Gastrocnemius medialis (tissue), 4 donors: ENCODE results near the gene FEZ2. TPM values are rescaled to one million over a fixed set of nuclear protein-coding genes. Genes with fewer than 3 reads are reported as not detected.
"Not testable (repeated sequence)": the region's sequence is repeated elsewhere in the genome, so short reads cannot be mapped to it uniquely, and the experiment has no call there.

Source experiments
- ATAC-seq, 2 donors: fragments of 150-250 bp; one replicate each; pipeline ENCODE4 v1.9.1; 2016
- DNase-seq, 2 donors: peaks; one replicate each; pipeline ENCODE4 v3.0.0-alpha.2; 2019
- H3K27ac ChIP-seq, 4 donors: fragments of 200-600 bp; sonication (generic); 1 replicate in 1 of 4; 2 replicates in 3 of 4; pipeline ENCODE4 v1.5.1; 2016 to 2018; ENCODE audit warnings: mild to moderate bottlenecking in 2 of 4, moderate library complexity in 1 of 4
- H3K27me3 ChIP-seq, 3 donors: fragments of 200-600 bp; sonication (generic) in 2 of 3; 1 replicate in 1 of 3; 2 replicates in 2 of 3; pipeline versions ENCODE4 v1.5.1 to v1.6.0; 2016 to 2019; ENCODE audit warnings: mild to moderate bottlenecking in 1 of 3, moderate library complexity in 1 of 3
- H3K36me3 ChIP-seq, 2 donors: fragments of 200-600 bp; sonication (generic) in 1 of 2; one replicate each; pipeline ENCODE4 v1.5.1; 2017 to 2018
- H3K4me1 ChIP-seq, 2 donors: fragments of 200-600 bp; sonication (generic) in 1 of 2; one replicate each; pipeline ENCODE4 v1.5.1; 2016 to 2017; ENCODE audit warnings: mild to moderate bottlenecking in 2 of 2
- H3K4me3 ChIP-seq, 4 donors: fragments of 200-600 bp; sonication (generic) in 3 of 4; 1 replicate in 1 of 4; 2 replicates in 3 of 4; pipeline ENCODE4 v1.5.1; 2016 to 2019; ENCODE audit warnings: mild to moderate bottlenecking in 2 of 4
- H3K9me3 ChIP-seq, 3 donors: fragments of 200-600 bp; sonication (generic) in 2 of 3; 1 replicate in 1 of 3; 2 replicates in 2 of 3; pipeline ENCODE4 v1.5.1; 2016 to 2019
- CTCF ChIP-seq, 5 experiments: fragments of 450-650 bp in 3 of 5; fragments of 200-600 bp in 2 of 5; sonication (generic) in 2 of 5; IDR thresholded peaks in 4 of 5; conservative IDR thresholded peaks in 1 of 5; 1 replicate in 4 of 5; 2 replicates in 1 of 5; pipeline ENCODE4 v1.5.1; 2016 to 2019; ENCODE audit warnings: antibody characterized with exemption in 5 of 5, mild to moderate bottlenecking in 3 of 5, moderate library complexity in 3 of 5
- POLR2A ChIP-seq, 2 donors: fragments of 450-650 bp; IDR thresholded peaks; one replicate each; pipeline ENCODE4 v1.6.1; 2017; ENCODE audit warnings: antibody characterized with exemption in 2 of 2, mild to moderate bottlenecking in 2 of 2, moderate library complexity in 2 of 2
- in situ Hi-C, 4 donors: fragments of 200-750 bp; cut with MboI; loops; one replicate each; pipeline versions ENCODE4 v1.15.0 to v1.8.0; 2017; ENCODE audit warnings: low sequenced_read_pairs in 4 of 4
- intact Hi-C: fragments of 100-400 bp; cut with DNase I; formaldehyde crosslinking; loops from one replicate; pipeline ENCODE4 v1.15.1; 2023; ENCODE audit warnings: low total_unique reads
- total RNA-seq, 4 donors: library from RNA; depleted of rRNA; stranded (reverse); fragments of >200 nt; gene quantifications; one replicate each; pipeline versions ENCODE4 v1.1.0 to v1.2.3, GENCODE V29; 2016

FEZ2 gene
- total RNA-seq, 4 donors from 2014 or later, result 65.1 to 126 (median 110) TPM

DNA sequence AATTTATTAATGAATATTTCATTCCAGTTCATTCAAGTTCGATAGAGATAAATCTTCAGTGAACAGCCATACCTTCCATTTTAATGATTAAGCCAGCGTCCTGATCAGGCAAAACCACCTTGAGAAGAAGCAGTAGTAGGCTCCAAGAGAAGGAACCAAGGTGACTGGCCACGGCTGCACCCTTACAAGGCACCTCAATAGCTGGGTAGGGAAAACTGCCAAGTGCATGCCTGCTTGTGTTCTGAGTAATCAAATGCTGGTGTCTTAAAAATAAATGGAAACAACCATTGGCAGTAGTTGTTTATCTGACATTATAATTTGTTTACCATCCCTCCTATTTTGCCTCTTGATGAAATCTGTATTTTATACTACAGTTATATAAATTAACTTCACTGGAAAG is 10.0 kb upstream of the FEZ2 start:
- no peaks in the 10 kb centered on the region for H3K36me3 ChIP-seq
- H3K27me3 ChIP-seq, result no peaks in the 10 kb centered on the region
- TF ChIP-seq CTCF (IDR thresholded peaks at IDR 0.05 in 4 of 5, conservative IDR thresholded peaks at IDR 0.05 in 1 of 5) (no peak), POLR2A (IDR thresholded peaks at IDR 0.05) (no peak)
- in situ Hi-C loops, result no loop called here
- H3K27ac ChIP-seq, result no peak overlapping the region
- no peaks in the 10 kb centered on the region for H3K4me1 ChIP-seq
- intact Hi-C loops, result no loop called here
- no peak overlapping the region for H3K4me3 ChIP-seq
- no peak for ATAC-seq
- DNase-seq, result no peak
- H3K9me3 ChIP-seq, result no peaks in the 10 kb centered on the region

DNA sequence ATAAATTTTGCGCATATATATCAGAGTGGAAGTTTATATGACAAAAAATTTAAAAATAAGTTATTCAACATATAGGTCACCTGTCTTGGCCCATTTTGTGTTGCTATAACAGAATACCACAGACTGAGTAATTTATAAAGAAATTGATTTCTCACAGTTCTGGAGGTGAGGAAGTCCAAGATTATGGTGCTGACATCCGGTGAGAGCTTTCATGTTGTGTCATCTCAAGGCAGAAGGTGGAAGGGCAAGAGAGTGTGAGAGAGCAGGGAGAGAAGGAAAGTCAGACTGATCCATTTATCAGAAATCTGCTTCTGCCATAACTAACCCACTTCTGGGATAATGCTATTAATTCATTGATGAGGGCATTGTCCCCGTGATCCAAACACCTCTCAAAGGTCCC is 9.0 kb upstream of the FEZ2 start:
- DNase-seq, result no peak
- Histone ChIP-seq H3K36me3 (no peaks in the 10 kb centered on the region), H3K9me3 (no peaks in the 10 kb centered on the region), H3K4me3 (no peak overlapping the region), H3K4me1 (no peaks in the 10 kb centered on the region), H3K27me3 (no peaks in the 10 kb centered on the region), H3K27ac (no peak overlapping the region)
- in situ Hi-C loops (no loop called here), intact Hi-C loops (no loop called here)
- TF ChIP-seq POLR2A (IDR thresholded peaks at IDR 0.05) (no peak), CTCF (IDR thresholded peaks at IDR 0.05 in 4 of 5, conservative IDR thresholded peaks at IDR 0.05 in 1 of 5) (no peak)
- no peak for ATAC-seq

GRCh38 chr2:36605273-36605672 is 7.3 kb upstream of the FEZ2 start:
- Histone ChIP-seq H3K9me3 (no peaks in the 10 kb centered on the region), H3K36me3 (no peaks in the 10 kb centered on the region), H3K4me1 (no peaks in the 10 kb centered on the region), H3K27me3 (no peaks in the 10 kb centered on the region), H3K27ac (no peak overlapping the region), H3K4me3 (no peak overlapping the region)
- ATAC-seq (no peak), DNase-seq (no peak)
- intact Hi-C loops, result no loop called here
- TF ChIP-seq POLR2A (IDR thresholded peaks at IDR 0.05), result no peak
- no peak for TF ChIP-seq CTCF (IDR thresholded peaks at IDR 0.05 in 4 of 5, conservative IDR thresholded peaks at IDR 0.05 in 1 of 5)
- in situ Hi-C loops, result no loop called here

DNA sequence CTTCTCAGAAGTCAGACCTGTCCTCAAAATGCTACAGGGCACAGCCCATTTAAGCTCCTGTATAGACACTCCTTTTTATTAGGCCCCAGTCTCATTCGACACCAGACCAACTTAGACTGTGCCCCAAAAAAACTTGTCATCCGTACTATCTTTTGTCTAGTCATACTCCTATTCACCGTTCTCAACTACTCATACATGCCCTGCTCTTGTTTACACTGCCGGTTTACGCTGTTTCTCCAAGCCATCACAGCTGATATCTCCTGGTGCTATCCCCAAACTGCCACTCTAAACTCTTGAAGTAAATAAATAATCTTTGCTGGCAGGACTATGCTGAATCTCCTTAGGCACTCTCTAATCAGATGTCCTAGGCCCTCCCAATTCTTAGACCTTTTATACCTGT is 5.7 kb upstream of the FEZ2 start:
- H3K36me3 ChIP-seq, DNase-seq, H3K27ac ChIP-seq, H3K27me3 ChIP-seq, ATAC-seq, H3K9me3 ChIP-seq, in situ Hi-C loops, H3K4me1 ChIP-seq, intact Hi-C loops, H3K4me3 ChIP-seq: not testable (repeated sequence)

DNA sequence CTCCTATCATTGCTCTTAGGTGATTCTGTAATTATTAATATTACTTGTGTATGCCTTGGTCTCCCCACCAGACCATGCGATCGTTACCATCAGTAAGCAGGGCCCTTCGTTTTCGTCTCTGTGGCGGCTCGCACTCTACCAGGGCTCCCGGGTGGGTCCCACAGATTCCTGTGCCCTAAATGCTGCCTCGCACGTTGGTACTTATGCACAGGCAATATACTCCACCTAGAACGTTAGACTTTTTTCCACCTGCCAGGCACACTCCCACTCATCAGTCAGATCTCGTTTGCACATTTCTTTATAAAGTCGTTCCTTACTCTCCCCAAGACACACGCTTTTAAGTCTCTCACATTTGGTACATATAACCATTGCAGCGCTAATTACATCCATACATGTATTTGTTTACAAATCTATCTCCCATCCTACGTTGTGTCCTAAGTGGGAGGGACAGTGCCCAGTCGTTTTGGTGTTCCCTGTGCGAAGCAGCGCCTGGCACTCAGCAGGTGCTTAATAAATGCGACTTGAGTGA is 901 bp downstream of the FEZ2 start:
- Histone ChIP-seq H3K27ac (peak overlapping the region; percentile 92 to 97 (median 94)), H3K9me3 (no peaks in the 10 kb centered on the region), H3K27me3 (no peaks in the 10 kb centered on the region), H3K36me3 (no peaks in the 10 kb centered on the region), H3K4me3 (peak overlapping the region; percentile 78 to 93 (median 85)), H3K4me1 (peaks cover 31 to 42% of the 10 kb centered on the region in 2 donors)
- in situ Hi-C loops (loop anchor here in 1 of 4 donors (10.0 kb wide), 1 partner anchor 58 kb away; no protein-coding TSS in a partner anchor), intact Hi-C loops (loop anchor here (2.0 kb wide), 1 partner anchor 242 kb away; the partner anchor contains the start of gene CRIM1)
- DNase-seq, result no peak
- no peak for TF ChIP-seq POLR2A (IDR thresholded peaks at IDR 0.05)
- ATAC-seq, result peak in 1 of 2 donors; percentile 49

DNA sequence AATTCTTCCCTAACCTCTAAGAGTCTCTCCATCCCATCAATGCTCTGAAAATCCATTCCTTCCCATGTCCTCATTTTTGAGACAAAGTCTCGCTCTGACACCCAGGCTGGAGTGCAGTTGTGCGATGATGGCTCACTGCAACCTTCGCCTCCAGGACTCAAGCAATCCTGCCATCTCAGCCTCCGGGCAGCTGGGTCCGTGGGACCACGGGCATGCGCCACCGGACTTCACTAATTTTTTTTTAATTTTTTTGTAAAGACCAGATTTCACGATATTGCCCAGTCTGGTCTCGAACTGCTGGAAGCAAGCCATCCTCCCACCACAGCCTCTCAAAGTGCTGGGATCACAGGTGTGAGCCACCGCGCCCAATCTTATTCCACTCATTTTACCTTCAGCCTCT is 1.6 kb downstream of the FEZ2 start:
- H3K4me3 ChIP-seq, result peak overlapping the region; percentile 78 to 93 (median 85)
- in situ Hi-C loops (loop anchor here in 1 of 4 donors (10.0 kb wide), 1 partner anchor 58 kb away; no protein-coding TSS in a partner anchor), intact Hi-C loops (loop anchor here (2.0 kb wide), 1 partner anchor 242 kb away; the partner anchor contains the start of gene CRIM1)
- H3K27ac ChIP-seq, result peak overlapping the region; percentile 92 to 97 (median 94)
- H3K9me3 ChIP-seq, result no peaks in the 10 kb centered on the region
- TF ChIP-seq CTCF (IDR thresholded peaks at IDR 0.05 in 4 of 5, conservative IDR thresholded peaks at IDR 0.05 in 1 of 5) (no peak), POLR2A (IDR thresholded peaks at IDR 0.05) (no peak)
- H3K27me3 ChIP-seq, result no peaks in the 10 kb centered on the region
- peaks cover 33 to 46% of the 10 kb centered on the region in 2 donors for H3K4me1 ChIP-seq
- ATAC-seq (no peak), DNase-seq (no peak)
- H3K36me3 ChIP-seq, result no peaks in the 10 kb centered on the region
